ENCODE measurements around the gene STAT6.

STAT6 gene

DNA sequence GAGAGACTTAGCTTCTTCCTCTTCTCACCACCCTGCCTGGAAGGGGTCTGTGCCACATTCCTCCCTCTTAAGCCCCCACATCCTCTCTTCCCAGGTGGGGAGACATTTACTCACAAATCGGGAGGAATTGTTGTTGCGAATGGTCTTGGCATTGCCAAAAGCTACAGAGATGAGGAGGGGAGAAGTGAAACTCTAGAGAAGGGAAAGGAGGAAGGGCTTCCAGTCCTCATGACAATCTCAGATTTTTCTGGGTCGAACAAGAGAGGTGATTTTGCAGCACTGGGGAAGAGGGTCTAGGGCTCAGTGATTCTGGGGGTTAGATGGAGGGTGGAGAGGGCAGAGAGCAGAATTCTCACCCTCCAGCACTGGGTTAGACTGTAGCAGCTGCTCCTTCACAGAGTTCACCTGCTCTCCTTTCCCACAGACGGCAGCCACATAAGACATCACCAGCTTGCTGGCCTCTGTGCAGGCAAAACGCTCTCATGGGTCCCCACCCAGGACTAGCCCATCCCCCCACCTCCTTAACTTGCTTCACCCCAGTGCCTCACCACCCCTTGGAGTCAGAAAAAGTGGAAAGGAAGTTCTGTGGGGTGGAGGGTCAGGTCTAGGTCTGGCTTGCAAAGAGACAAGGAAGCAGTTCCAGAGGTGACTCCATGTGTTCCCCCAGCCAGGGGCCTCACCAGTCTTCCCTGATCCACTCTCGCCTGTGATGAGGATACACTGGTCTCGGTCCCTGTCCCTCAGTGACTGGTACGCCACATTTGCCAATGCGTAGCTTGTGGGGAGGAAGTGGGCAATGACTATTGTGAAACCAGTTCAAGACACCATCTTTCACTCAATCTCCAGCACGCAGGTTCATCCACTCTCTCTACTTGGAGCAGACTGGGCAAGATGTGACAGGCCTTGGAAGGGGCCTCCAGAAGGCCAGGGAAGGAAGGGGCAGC is 63.9 kb downstream of the STAT6 start:
- ATAC-seq: peak; percentile 83 to 87

DNA sequence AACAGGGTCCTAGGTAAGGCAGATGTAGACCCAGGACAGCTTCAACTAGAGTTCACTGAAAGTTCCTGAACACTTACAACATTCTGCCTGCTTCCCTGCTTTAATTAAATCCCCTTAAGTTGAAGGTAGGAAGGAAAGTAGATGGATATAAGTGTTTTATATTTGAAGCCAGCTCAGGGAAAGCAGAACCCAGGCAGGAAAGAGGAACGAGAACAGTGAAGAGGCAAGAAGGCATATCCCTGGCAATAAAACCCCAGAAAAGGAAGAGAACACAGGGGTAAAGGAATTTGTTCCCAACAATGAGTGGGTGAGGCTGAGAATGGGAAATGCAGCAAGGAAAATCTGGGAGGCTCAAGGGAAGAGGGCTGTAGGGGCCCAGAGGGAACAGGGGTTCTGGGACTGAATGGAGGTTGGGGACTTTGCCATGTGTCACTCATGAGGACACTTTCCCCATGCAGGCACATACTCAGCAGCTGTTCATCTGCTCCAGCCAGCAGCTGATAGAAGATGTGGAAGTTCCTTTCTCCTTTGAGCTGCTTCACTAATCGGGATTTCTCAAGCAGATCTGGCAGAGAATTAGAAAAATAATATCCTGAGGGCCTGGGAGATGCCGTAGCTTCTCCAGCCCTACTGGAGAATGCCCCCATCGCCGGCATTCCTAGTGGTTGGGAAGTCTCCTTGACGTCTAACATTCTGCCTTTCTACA is 64.9 kb downstream of the STAT6 start:
- no peak for ATAC-seq
